NCI-H774 (cell line): Measurements from ENCODE around the gene MMP3.

Source experiments
- DNase-seq: peaks from one replicate; lab custom pipeline; 2025; lab: John Stamatoyannopoulos, UW

The MMP3 gene

GRCh38 chr11:102831489-102832440 lies 11.6 kb downstream of the MMP3 start:
- DNase-seq = no peak

- no peak for DNase-seq
These were observed 12.3 kb downstream of the MMP3 start for GRCh38 chr11:102831128-102831488.

- no peak for DNase-seq
These were observed 13.2 kb downstream of the MMP3 start for GRCh38 chr11:102830001-102830727.

- DNase-seq = no peak
These were observed 14.0 kb downstream of the MMP3 start for GRCh38 chr11:102829316-102830000.

GRCh38 chr11:102824556-102824955 lies 18.9 kb downstream of the MMP3 start:
- no peak for DNase-seq

- DNase-seq = no peak
These were observed 23.9 kb downstream of the MMP3 start for GRCh38 chr11:102819491-102819890.

GRCh38 chr11:102813484-102813883 lies 29.9 kb downstream of the MMP3 start:
- no peak for DNase-seq

GRCh38 chr11:102812188-102812587 lies 31.2 kb downstream of the MMP3 start:
- DNase-seq = no peak

GRCh38 chr11:102810950-102811660 lies 32.3 kb downstream of the MMP3 start:
- peak; percentile 15 for DNase-seq

- DNase-seq = no peak
These were observed 33.4 kb downstream of the MMP3 start for GRCh38 chr11:102809971-102810370.

GRCh38 chr11:102807921-102808320 lies 35.5 kb downstream of the MMP3 start:
- DNase-seq = no peak

GRCh38 chr11:102806296-102806695 lies 37.1 kb downstream of the MMP3 start:
- DNase-seq = no peak

- DNase-seq = no peak
These were observed 41.1 kb downstream of the MMP3 start for GRCh38 chr11:102802341-102802740.

- DNase-seq = no peak
These were observed 42.6 kb downstream of the MMP3 start for GRCh38 chr11:102800767-102801166.

- no peak for DNase-seq
These were observed 43.6 kb downstream of the MMP3 start for GRCh38 chr11:102799681-102800340.

GRCh38 chr11:102798012-102798746 lies 45.2 kb downstream of the MMP3 start, which contains the start of gene MMP1:
Gene MMP1 (minus strand): TSS chr11:102798160. CDS start chr11:102798092, 68 bp downstream.
- no peak for DNase-seq

GRCh38 chr11:102794382-102794781 lies 49.0 kb downstream of the MMP3 start:
- no peak for DNase-seq

GRCh38 chr11:102793677-102794290 lies 49.6 kb downstream of the MMP3 start:
- no peak for DNase-seq

GRCh38 chr11:102792604-102793003 lies 50.8 kb downstream of the MMP3 start:
- no peak for DNase-seq
